ENCODE results near the gene VIPR2. TPM values are rescaled to one million over a fixed set of nuclear protein-coding genes. Genes with fewer than 3 reads are reported as not detected.

The VIPR2 gene
- total and polyA plus RNA-seq, 2 experiments from 2014 or later: 1.3 to 2.7 TPM

DNA sequence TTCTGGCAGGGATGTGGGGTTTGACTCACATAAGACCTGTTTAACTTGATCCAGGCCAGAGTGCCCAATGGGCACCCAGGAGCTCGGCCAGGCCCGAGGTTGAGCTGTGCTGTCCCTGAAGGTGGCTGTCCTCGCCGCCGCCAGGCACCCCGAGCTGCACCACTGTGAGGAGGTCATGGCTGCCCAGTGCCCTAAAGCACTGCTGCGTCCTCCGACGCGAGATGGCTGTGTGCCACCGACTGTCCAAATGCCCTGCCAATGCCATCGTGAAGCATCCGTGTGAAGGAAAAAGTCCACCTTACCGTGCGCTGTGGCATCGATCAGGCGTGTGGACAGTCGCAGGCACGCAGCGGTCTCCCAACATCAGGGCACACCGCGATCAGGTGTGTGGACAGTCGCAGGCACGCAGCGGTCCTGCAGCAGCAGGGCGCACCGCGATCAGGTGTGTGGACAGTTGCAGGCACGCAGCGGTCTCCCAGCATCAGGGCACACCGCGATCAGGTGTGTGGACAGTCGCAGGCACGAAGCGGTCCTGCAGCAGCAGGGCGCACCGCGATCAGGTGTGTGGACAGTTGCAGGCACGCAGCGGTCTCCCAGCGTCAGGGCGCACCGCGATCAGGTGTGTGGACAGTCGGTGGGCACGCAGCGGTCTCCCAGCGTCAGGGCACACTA is 120.3 kb downstream of the VIPR2 start:
- Histone ChIP-seq H3K79me2 (replicated peaks; ENCODE audit: insufficient read depth) (no peaks in the 10 kb centered on the region), H3K4me3 (no peak overlapping the region), H2AFZ (no peak overlapping the region), H3K4me1 (ENCODE audit: insufficient read depth) (no peaks in the 10 kb centered on the region; the same call in 1 of the 2 replicates), H3K9me2 (ENCODE audit: insufficient read depth) (no peaks in the 10 kb centered on the region), H3K4me2 (no peak overlapping the region), H3F3A (replicated peaks; ENCODE audit: low read depth) (no peaks in the 10 kb centered on the region), H3K27me3 (ENCODE audit: insufficient read depth) (no peaks in the 10 kb centered on the region), H3K27ac (ENCODE audit: low read depth) (no peak overlapping the region), H3K36me3 (ENCODE audit: insufficient read depth) (no peaks in the 10 kb centered on the region; the same call in 1 of the 2 replicates), H4K20me1 (replicated peaks; ENCODE audit: insufficient read depth) (no peaks in the 10 kb centered on the region)
- peaks cover 8% of the 10 kb centered on the region for H3K27me3 Mint-ChIP-seq (ENCODE audit: insufficient read depth, low read depth, poor library complexity)
- H3K9me3 Mint-ChIP-seq: peaks cover 81% of the 10 kb centered on the region
- no peak overlapping the region for H3K4me3 Mint-ChIP-seq
- peaks cover 16% of the 10 kb centered on the region for H3K36me3 Mint-ChIP-seq (ENCODE audit: low read depth)
- ATAC-seq (no peak), DNase-seq (ENCODE audit: low spot score) (no peak)
- TF ChIP-seq, protein P1, sequence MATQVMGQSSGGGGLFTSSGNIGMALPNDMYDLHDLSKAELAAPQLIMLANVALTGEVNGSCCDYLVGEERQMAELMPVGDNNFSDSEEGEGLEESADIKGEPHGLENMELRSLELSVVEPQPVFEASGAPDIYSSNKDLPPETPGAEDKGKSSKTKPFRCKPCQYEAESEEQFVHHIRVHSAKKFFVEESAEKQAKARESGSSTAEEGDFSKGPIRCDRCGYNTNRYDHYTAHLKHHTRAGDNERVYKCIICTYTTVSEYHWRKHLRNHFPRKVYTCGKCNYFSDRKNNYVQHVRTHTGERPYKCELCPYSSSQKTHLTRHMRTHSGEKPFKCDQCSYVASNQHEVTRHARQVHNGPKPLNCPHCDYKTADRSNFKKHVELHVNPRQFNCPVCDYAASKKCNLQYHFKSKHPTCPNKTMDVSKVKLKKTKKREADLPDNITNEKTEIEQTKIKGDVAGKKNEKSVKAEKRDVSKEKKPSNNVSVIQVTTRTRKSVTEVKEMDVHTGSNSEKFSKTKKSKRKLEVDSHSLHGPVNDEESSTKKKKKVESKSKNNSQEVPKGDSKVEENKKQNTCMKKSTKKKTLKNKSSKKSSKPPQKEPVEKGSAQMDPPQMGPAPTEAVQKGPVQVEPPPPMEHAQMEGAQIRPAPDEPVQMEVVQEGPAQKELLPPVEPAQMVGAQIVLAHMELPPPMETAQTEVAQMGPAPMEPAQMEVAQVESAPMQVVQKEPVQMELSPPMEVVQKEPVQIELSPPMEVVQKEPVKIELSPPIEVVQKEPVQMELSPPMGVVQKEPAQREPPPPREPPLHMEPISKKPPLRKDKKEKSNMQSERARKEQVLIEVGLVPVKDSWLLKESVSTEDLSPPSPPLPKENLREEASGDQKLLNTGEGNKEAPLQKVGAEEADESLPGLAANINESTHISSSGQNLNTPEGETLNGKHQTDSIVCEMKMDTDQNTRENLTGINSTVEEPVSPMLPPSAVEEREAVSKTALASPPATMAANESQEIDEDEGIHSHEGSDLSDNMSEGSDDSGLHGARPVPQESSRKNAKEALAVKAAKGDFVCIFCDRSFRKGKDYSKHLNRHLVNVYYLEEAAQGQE (IDR thresholded peaks at IDR 0.05; ENCODE audit: unreplicated experiment): no peak
- TF ChIP-seq, protein P2, sequence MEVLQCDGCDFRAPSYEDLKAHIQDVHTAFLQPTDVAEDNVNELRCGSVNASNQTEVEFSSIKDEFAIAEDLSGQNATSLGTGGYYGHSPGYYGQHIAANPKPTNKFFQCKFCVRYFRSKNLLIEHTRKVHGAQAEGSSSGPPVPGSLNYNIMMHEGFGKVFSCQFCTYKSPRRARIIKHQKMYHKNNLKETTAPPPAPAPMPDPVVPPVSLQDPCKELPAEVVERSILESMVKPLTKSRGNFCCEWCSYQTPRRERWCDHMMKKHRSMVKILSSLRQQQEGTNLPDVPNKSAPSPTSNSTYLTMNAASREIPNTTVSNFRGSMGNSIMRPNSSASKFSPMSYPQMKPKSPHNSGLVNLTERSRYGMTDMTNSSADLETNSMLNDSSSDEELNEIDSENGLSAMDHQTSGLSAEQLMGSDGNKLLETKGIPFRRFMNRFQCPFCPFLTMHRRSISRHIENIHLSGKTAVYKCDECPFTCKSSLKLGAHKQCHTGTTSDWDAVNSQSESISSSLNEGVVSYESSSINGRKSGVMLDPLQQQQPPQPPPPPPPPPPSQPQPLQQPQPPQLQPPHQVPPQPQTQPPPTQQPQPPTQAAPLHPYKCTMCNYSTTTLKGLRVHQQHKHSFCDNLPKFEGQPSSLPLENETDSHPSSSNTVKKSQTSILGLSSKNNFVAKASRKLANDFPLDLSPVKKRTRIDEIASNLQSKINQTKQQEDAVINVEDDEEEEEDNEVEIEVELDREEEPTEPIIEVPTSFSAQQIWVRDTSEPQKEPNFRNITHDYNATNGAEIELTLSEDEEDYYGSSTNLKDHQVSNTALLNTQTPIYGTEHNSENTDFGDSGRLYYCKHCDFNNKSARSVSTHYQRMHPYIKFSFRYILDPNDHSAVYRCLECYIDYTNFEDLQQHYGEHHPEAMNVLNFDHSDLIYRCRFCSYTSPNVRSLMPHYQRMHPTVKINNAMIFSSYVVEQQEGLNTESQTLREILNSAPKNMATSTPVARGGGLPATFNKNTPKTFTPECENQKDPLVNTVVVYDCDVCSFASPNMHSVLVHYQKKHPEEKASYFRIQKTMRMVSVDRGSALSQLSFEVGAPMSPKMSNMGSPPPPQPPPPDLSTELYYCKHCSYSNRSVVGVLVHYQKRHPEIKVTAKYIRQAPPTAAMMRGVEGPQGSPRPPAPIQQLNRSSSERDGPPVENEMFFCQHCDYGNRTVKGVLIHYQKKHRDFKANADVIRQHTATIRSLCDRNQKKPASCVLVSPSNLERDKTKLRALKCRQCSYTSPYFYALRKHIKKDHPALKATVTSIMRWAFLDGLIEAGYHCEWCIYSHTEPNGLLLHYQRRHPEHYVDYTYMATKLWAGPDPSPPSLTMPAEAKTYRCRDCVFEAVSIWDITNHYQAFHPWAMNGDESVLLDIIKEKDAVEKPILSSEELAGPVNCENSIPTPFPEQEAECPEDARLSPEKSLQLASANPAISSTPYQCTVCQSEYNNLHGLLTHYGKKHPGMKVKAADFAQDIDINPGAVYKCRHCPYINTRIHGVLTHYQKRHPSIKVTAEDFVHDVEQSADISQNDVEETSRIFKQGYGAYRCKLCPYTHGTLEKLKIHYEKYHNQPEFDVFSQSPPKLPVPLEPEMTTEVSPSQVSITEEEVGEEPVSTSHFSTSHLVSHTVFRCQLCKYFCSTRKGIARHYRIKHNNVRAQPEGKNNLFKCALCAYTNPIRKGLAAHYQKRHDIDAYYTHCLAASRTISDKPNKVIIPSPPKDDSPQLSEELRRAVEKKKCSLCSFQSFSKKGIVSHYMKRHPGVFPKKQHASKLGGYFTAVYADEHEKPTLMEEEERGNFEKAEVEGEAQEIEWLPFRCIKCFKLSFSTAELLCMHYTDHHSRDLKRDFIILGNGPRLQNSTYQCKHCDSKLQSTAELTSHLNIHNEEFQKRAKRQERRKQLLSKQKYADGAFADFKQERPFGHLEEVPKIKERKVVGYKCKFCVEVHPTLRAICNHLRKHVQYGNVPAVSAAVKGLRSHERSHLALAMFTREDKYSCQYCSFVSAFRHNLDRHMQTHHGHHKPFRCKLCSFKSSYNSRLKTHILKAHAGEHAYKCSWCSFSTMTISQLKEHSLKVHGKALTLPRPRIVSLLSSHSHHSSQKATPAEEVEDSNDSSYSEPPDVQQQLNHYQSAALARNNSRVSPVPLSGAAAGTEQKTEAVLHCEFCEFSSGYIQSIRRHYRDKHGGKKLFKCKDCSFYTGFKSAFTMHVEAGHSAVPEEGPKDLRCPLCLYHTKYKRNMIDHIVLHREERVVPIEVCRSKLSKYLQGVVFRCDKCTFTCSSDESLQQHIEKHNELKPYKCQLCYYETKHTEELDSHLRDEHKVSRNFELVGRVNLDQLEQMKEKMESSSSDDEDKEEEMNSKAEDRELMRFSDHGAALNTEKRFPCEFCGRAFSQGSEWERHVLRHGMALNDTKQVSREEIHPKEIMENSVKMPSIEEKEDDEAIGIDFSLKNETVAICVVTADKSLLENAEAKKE (CRISPR knock-in tag; IDR thresholded peaks at IDR 0.05): no peak
- TF ChIP-seq ZNF331 (CRISPR knock-in tag; IDR thresholded peaks at IDR 0.05; ENCODE audit: low read depth) (no peak), ZNF114 (CRISPR knock-in tag; IDR thresholded peaks at IDR 0.05) (no peak), EZH2 (IDR thresholded peaks at IDR 0.05; ENCODE audit: low read depth, unreplicated experiment) (no peak), CREB1 (CRISPR knock-in tag; IDR thresholded peaks at IDR 0.05; ENCODE audit: low read depth) (no peak), STAT1 (IDR thresholded peaks at IDR 0.05; ENCODE audit: unreplicated experiment) (no peak), NANOG (IDR thresholded peaks at IDR 0.05; ENCODE audit: borderline replicate concordance) (no peak), EZH2phosphoT487 (IDR thresholded peaks at IDR 0.05; ENCODE audit: unreplicated experiment) (no peak), JUNB (IDR thresholded peaks at IDR 0.05; ENCODE audit: unreplicated experiment) (no peak)
- TF ChIP-seq, protein P3, sequence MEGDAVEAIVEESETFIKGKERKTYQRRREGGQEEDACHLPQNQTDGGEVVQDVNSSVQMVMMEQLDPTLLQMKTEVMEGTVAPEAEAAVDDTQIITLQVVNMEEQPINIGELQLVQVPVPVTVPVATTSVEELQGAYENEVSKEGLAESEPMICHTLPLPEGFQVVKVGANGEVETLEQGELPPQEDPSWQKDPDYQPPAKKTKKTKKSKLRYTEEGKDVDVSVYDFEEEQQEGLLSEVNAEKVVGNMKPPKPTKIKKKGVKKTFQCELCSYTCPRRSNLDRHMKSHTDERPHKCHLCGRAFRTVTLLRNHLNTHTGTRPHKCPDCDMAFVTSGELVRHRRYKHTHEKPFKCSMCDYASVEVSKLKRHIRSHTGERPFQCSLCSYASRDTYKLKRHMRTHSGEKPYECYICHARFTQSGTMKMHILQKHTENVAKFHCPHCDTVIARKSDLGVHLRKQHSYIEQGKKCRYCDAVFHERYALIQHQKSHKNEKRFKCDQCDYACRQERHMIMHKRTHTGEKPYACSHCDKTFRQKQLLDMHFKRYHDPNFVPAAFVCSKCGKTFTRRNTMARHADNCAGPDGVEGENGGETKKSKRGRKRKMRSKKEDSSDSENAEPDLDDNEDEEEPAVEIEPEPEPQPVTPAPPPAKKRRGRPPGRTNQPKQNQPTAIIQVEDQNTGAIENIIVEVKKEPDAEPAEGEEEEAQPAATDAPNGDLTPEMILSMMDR (conservative IDR thresholded peaks at IDR 0.05; ENCODE audit: low read depth in 2 of 2): no peak
- H3K27ac Mint-ChIP-seq: no peak overlapping the region
- H3K4me1 Mint-ChIP-seq: peaks cover 7% of the 10 kb centered on the region; the same call in 2 of the 3 replicates

Data from GM23338 (cell line).